Adrenal gland (tissue), 12 donors: ENCODE data around the gene KCNJ16. TPM values are rescaled to one million over a fixed set of nuclear protein-coding genes. Genes with fewer than 3 reads are reported as not detected.

ENCODE experiments used
- DNase-seq, 7 donors: peaks; one replicate each; pipeline ENCODE4 v3.0.0-alpha.2; 2019 to 2020
- H3K27ac ChIP-seq, 5 donors: fragments of 200-600 bp; sonication (generic) in 4 of 5; 1 replicate in 3 of 5; 2 replicates in 2 of 5; pipeline versions ENCODE4 v1.5.1 to v1.8.0; 2016 to 2020; ENCODE audit warnings: mild to moderate bottlenecking in 1 of 5
- H3K27me3 ChIP-seq: fragments of 200-600 bp; 2 replicates; pipeline ENCODE4 v1.8.0; 2021
- H3K36me3 ChIP-seq, 2 donors: fragments of 200-600 bp; replicated peaks in 1 of 2; 1 replicate in 1 of 2; 2 replicates in 1 of 2; pipeline versions ENCODE4 v1.5.1 to v1.8.0; 2018 to 2022
- H3K4me1 ChIP-seq, 2 donors: fragments of 200-600 bp; replicated peaks in 1 of 2; 1 replicate in 1 of 2; 2 replicates in 1 of 2; pipeline versions ENCODE4 v1.5.1 to v1.8.0; 2018 to 2021
- H3K4me3 ChIP-seq, 4 donors: fragments of 200-600 bp; sonication (generic) in 3 of 4; one replicate each; pipeline ENCODE4 v1.5.1; 2016 to 2018
- H3K9me3 ChIP-seq, 3 donors: fragments of 200-600 bp; sonication (generic) in 1 of 3; replicated peaks in 1 of 3; 1 replicate in 2 of 3; 2 replicates in 1 of 3; pipeline versions ENCODE4 v1.5.1 to v1.8.0; 2016 to 2021
- POLR2A ChIP-seq, 2 donors: fragments of 450-650 bp; IDR thresholded peaks; one replicate each; pipeline ENCODE4 v1.6.1; 2017; ENCODE audit warnings: antibody characterized with exemption in 2 of 2, mild to moderate bottlenecking in 2 of 2, moderate library complexity in 1 of 2
- WGBS, 4 donors: extraction: QIAGEN DNeasy Blood & Tissue Kit in 2 of 4; methylation state at CpG; one replicate each; pipeline versions ENCODE4 v1.1.5 to v1.1.7; 2013 to 2017; 5-methylcytosine and 5-hydroxymethylcytosine counted together
- intact Hi-C, 2 donors: fragments of 100-400 bp; cut with DNase I; formaldehyde crosslinking; loops; one replicate each; pipeline versions ENCODE4 v1.14.1 to v1.15.0; 2022 to 2023
- polyA plus RNA-seq, 3 donors: library from polyadenylated mRNA; stranded (reverse); fragments of 200-250 nt in 2 of 3; fragments of 350-450 nt in 1 of 3; fragmentation: Illumina TruSeq in 1 of 3; extraction: RNeasy Lipid Tissue Mini Kit (QIAGEN cat#74804) in 1 of 3; gene quantifications; one replicate each; pipeline ENCODE4 v1.2.3, GENCODE V29; 2013 to 2014
- total RNA-seq, 9 donors: library from RNA; depleted of rRNA in 4 of 9; stranded (reverse); fragments of >200 nt in 4 of 9; fragments of 120-200 nt in 1 of 9; fragmentation: NEBNext Ultra II Directional in 1 of 9; extraction: Animal tissue kit (Norgen Biotek cat#: 25700) in 1 of 9; gene quantifications; one replicate each; pipeline versions ENCODE4 v1.1.0 to v1.2.4, GENCODE V29; 2013 to 2023
- TF ChIP-seq, protein P1 (sequence below), 6 experiments: fragments of 450-650 bp in 4 of 6; fragments of 200-600 bp in 2 of 6; sonication (generic) in 1 of 6; IDR thresholded peaks; 1 replicate in 5 of 6; 2 replicates in 1 of 6; pipeline versions ENCODE4 v1.5.1 to v1.8.0; 2016 to 2021; ENCODE audit warnings: antibody characterized with exemption in 6 of 6, mild to moderate bottlenecking in 2 of 6, moderate library complexity in 1 of 6
- donor health status: healthy with polysubstance abuse.
- donor health status: Bipolar disorder and iron deficiency.
- donor health status: DM: yes; HTN: yes; CAD: no.
- donor health status: DM: no; HTN: no; CAD: no.
- donor health status: DM: no; HTN: no; CAD: no.
- donor health status: DM: yes; HTN: yes; CAD: no.

KCNJ16 gene
- total and polyA plus RNA-seq, 12 donors, result 0.05 to 1.0 (median 0.24) TPM; not detected in 3

DNA sequence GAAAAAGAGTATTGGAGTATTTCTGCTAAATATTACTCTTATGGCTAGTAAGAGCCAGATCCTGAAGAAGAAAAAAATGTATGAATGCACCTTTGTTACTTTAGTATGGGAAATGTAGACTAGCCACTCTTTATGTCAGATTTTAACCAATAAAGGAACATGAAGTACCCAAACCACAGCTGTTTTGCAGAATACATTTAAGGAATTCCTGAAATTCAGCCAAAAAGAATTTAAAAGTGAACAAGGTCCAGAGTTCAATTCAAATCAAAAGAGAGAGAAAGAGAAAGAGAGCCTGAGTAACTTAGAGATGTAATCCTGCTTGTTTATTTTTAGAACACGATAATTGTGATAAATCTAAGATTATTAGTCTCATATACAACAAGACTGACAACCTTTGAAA lies 1.2 kb downstream of the KCNJ16 start:
- Histone ChIP-seq H3K4me3 (no peak overlapping the region), H3K4me1 (peaks cover 0 to 6% of the 10 kb centered on the region in 2 donors), H3K9me3 (no peaks in the 10 kb centered on the region), H3K27me3 (no peaks in the 10 kb centered on the region), H3K36me3 (no peaks in the 10 kb centered on the region), H3K27ac (no peak overlapping the region)
- no peak for TF ChIP-seq POLR2A (IDR thresholded peaks at IDR 0.05)
- TF ChIP-seq, protein P1, sequence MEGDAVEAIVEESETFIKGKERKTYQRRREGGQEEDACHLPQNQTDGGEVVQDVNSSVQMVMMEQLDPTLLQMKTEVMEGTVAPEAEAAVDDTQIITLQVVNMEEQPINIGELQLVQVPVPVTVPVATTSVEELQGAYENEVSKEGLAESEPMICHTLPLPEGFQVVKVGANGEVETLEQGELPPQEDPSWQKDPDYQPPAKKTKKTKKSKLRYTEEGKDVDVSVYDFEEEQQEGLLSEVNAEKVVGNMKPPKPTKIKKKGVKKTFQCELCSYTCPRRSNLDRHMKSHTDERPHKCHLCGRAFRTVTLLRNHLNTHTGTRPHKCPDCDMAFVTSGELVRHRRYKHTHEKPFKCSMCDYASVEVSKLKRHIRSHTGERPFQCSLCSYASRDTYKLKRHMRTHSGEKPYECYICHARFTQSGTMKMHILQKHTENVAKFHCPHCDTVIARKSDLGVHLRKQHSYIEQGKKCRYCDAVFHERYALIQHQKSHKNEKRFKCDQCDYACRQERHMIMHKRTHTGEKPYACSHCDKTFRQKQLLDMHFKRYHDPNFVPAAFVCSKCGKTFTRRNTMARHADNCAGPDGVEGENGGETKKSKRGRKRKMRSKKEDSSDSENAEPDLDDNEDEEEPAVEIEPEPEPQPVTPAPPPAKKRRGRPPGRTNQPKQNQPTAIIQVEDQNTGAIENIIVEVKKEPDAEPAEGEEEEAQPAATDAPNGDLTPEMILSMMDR (IDR thresholded peaks at IDR 0.05), result no peak
- no peak for DNase-seq
- intact Hi-C loops, result no loop called here
- 53 to 79% (median 65%) methylated on average over 1 of the region's 1 CpG for WGBS, 4 donors

DNA sequence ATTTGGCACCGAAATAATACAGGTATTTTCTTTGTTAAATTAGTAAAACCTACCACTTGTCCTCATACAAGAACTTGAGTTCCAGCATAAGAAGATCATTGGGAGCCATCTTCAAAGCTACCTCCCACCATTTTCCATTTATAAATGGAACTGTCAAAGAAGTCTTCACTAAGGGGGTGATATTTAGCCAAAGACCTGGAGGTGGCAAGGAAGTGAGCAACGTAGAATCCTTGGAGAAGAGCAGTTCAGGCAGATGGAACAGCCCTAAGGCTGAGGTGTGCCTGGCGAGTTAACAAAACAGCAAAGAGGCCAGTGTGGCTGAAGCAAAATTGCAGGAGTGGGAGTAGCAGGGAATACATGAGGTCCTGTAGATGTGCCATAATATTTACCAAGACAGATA lies 1.8 kb downstream of the KCNJ16 start:
- Histone ChIP-seq H3K4me1 (peaks cover 0 to 6% of the 10 kb centered on the region in 2 donors), H3K27me3 (no peaks in the 10 kb centered on the region), H3K36me3 (no peaks in the 10 kb centered on the region), H3K4me3 (no peak overlapping the region), H3K9me3 (no peaks in the 10 kb centered on the region), H3K27ac (no peak overlapping the region)
- no peak for DNase-seq
- TF ChIP-seq, protein P1 (IDR thresholded peaks at IDR 0.05), result no peak
- TF ChIP-seq POLR2A (IDR thresholded peaks at IDR 0.05), result no peak
- intact Hi-C loops, result no loop called here
- WGBS, 4 donors, result 61 to 72% (median 64%) methylated on average over 3 of the region's 3 CpGs

DNA sequence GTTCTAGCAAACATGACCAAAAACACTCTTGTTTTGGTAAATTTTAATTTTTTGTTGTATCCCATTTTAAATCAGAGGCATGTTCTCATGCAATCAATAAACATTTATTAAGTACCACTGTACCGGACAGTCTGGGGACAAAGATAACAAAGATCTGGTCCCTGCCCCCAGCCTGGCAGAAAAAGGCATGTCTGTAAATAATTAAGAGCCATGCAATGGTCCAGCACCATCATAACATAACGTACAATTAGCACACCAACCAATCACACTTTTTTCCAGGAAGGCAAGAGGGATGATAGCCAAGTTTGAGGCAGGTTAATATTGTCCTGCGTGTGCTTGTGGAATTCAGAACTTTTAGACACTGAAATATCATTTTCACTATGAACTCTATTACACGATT lies 3.5 kb downstream of the KCNJ16 start:
- 55 to 68% (median 62%) methylated on average over 4 of the region's 4 CpGs for WGBS, 4 donors
- H3K36me3 ChIP-seq, result no peaks in the 10 kb centered on the region
- no peak overlapping the region for H3K27ac ChIP-seq
- H3K27me3 ChIP-seq, result no peaks in the 10 kb centered on the region
- no peak for DNase-seq
- intact Hi-C loops, result no loop called here
- TF ChIP-seq, protein P1 (IDR thresholded peaks at IDR 0.05), result no peak
- no peak for TF ChIP-seq POLR2A (IDR thresholded peaks at IDR 0.05)
- H3K4me3 ChIP-seq, result no peak overlapping the region
- no peaks in the 10 kb centered on the region for H3K4me1 ChIP-seq
- no peaks in the 10 kb centered on the region for H3K9me3 ChIP-seq

DNA sequence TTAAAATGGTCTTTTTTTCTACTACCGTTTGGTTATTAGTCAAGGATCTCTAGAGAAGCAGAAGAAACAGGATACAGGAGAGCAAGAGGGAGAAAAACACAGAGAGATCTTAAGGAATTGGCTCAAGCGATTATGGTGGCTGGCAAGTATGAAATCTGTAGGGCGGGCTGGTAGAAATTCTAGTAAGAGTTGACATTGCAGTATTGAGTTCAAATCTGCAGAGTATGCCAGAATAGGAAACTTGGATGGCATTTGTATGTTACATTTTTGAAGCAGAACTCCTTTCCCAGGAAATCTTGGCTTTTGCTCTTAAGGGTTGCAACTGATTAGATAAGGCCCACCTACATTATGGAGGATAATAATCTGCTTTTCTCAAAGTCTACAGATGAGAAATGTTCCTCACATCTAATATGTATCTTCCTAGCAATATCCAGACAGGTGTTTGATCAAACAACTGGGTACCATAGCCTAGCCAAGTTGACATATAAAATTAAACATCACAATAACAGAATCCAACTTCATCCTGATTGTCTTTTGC lies 4.0 kb downstream of the KCNJ16 start:
- no peak overlapping the region for H3K4me3 ChIP-seq
- WGBS, 4 donors, result 89 to 94% (median 92%) methylated on average over 3 of the region's 3 CpGs
- TF ChIP-seq, protein P1 (IDR thresholded peaks at IDR 0.05), result no peak
- no peak for TF ChIP-seq POLR2A (IDR thresholded peaks at IDR 0.05)
- H3K36me3 ChIP-seq, result no peaks in the 10 kb centered on the region
- H3K27ac ChIP-seq, result no peak overlapping the region
- H3K4me1 ChIP-seq, result no peaks in the 10 kb centered on the region
- H3K27me3 ChIP-seq, result no peaks in the 10 kb centered on the region
- no peak for DNase-seq
- no peaks in the 10 kb centered on the region for H3K9me3 ChIP-seq
- intact Hi-C loops, result no loop called here
